Endodermal cell (in vitro differentiated cells): ENCODE results near the gene MICAL3. TPM values are rescaled to one million over a fixed set of nuclear protein-coding genes. Genes with fewer than 3 reads are reported as not detected.

Source experiments
- DNase-seq: peaks from one replicate; pipeline ENCODE4 v3.0.0-alpha.2; 2017
- H3K27ac ChIP-seq: 2 replicates; pipeline ENCODE4 v1.5.1; 2013; ENCODE audit warnings: mild to moderate bottlenecking, low read depth, low read length, moderate library complexity
- H3K27me3 ChIP-seq: 2 replicates; pipeline ENCODE4 v1.6.1; 2013; ENCODE audit warnings: mild to moderate bottlenecking, low read length, moderate library complexity; ENCODE audit not compliant: insufficient read depth, control insufficient read depth, poor library complexity, severe bottlenecking
- H3K36me3 ChIP-seq: 2 replicates; pipeline ENCODE4 v1.7.0; 2013; ENCODE audit warnings: mild to moderate bottlenecking, low read length, moderate library complexity; ENCODE audit not compliant: control insufficient read depth, insufficient read depth
- H3K4me1 ChIP-seq: one replicate; pipeline ENCODE4 v1.7.0; 2013; ENCODE audit warnings: low read length; ENCODE audit not compliant: control insufficient read depth, insufficient read depth
- H3K4me3 ChIP-seq: 2 replicates; pipeline ENCODE4 v1.5.1; 2013; ENCODE audit warnings: mild to moderate bottlenecking, low read length, moderate library complexity
- H3K9ac ChIP-seq: 2 replicates; pipeline ENCODE4 v1.6.1; 2013; ENCODE audit warnings: mild to moderate bottlenecking, low read length, moderate library complexity; ENCODE audit not compliant: poor library complexity, severe bottlenecking; ENCODE audit errors: extremely low read depth
- H3K9me3 ChIP-seq: 2 replicates; pipeline ENCODE4 v1.6.1; 2013; ENCODE audit warnings: mild to moderate bottlenecking, low read length, moderate library complexity; ENCODE audit not compliant: control insufficient read depth
- H3K27ac Mint-ChIP-seq: 2 replicates; pipeline ENCODE4 v1.8.0; 2020; ENCODE audit warnings: mixed read lengths
- H3K27me3 Mint-ChIP-seq: 2 replicates; pipeline ENCODE4 v1.8.0; 2021; ENCODE audit warnings: mild to moderate bottlenecking, mixed read lengths; ENCODE audit not compliant: insufficient read depth
- H3K36me3 Mint-ChIP-seq: 2 replicates; pipeline ENCODE4 v1.8.0; 2020; ENCODE audit warnings: low read depth, mixed read lengths
- H3K4me1 Mint-ChIP-seq: 2 replicates; pipeline ENCODE4 v1.8.0; 2020; ENCODE audit warnings: mixed read lengths
- H3K4me3 Mint-ChIP-seq: 2 replicates; pipeline ENCODE4 v1.8.0; 2020; ENCODE audit warnings: mild to moderate bottlenecking, moderate library complexity, mixed read lengths
- H3K9me3 Mint-ChIP-seq: 2 replicates; pipeline ENCODE4 v1.8.0; 2020; ENCODE audit warnings: mild to moderate bottlenecking, mixed read lengths
- CTCF ChIP-seq: fragments of 200-600 bp; sonication (generic); conservative IDR thresholded peaks from 2 replicates; pipeline ENCODE4 v1.5.0; 2021; ENCODE audit warnings: antibody characterized with exemption, mild to moderate bottlenecking
- WGBS, 2 experiments: methylation state at CpG; one replicate each; pipeline versions ENCODE4 v1.1.5 to v1.1.7; 2013; ENCODE audit warnings: missing lambda C conversion rate in 2 of 2, mixed read lengths in 1 of 2; ENCODE audit not compliant: insufficient coverage in 1 of 2, insufficient read length in 1 of 2; 5-methylcytosine and 5-hydroxymethylcytosine counted together
- total RNA-seq, 2 donors: library from RNA; stranded (reverse); fragmentation: NEBNext Ultra II Directional in 1 of 2; extraction: Animal tissue kit (Norgen Biotek cat#: 25700) in 1 of 2; gene quantifications; 2 replicates in 1 of 2; 3 replicates in 1 of 2; pipeline ENCODE4 v1.2.1, GENCODE V29; 2021

MICAL3 gene
- total RNA-seq, 2 donors from 2014 or later, result 42.8 to 48.1 TPM

- Mint-ChIP-seq H3K4me3 (no peak overlapping the region), H3K36me3 (peaks cover 36% of the 10 kb centered on the region), H3K27me3 (peaks cover 5% of the 10 kb centered on the region), H3K27ac (no peak overlapping the region), H3K4me1 (no peaks in the 10 kb centered on the region), H3K9me3 (no peaks in the 10 kb centered on the region)
- H3K9ac ChIP-seq, result no peak overlapping the region
- no peaks in the 10 kb centered on the region for H3K4me1 ChIP-seq
- DNase-seq, result no peak
- H3K27ac ChIP-seq, result no peak overlapping the region
- H3K4me3 ChIP-seq, result no peak overlapping the region
- no peak for TF ChIP-seq CTCF
- WGBS, 2 experiments, result 93 to 95% methylated on average over 4 to 6 of the region's 6 CpGs
- H3K36me3 ChIP-seq, result peaks cover 33% of the 10 kb centered on the region
- no peaks in the 10 kb centered on the region for H3K9me3 ChIP-seq
- H3K27me3 ChIP-seq, result no peaks in the 10 kb centered on the region
Observed at GRCh38 chr22:17881366-17881765, 143.0 kb downstream of the MICAL3 start.

- WGBS, 2 experiments, result 94% methylated on average over 7 to 10 of the region's 10 CpGs
- Mint-ChIP-seq H3K27ac (no peak overlapping the region), H3K36me3 (peaks cover 33% of the 10 kb centered on the region), H3K9me3 (no peaks in the 10 kb centered on the region), H3K4me1 (no peaks in the 10 kb centered on the region), H3K27me3 (peaks cover 5% of the 10 kb centered on the region), H3K4me3 (no peak overlapping the region)
- H3K36me3 ChIP-seq, result peaks cover 26% of the 10 kb centered on the region
- H3K4me3 ChIP-seq, result no peak overlapping the region
- TF ChIP-seq CTCF, result no peak
- H3K27ac ChIP-seq, result no peak overlapping the region
- H3K9ac ChIP-seq, result no peak overlapping the region
- no peak for DNase-seq
- no peaks in the 10 kb centered on the region for H3K4me1 ChIP-seq
- no peaks in the 10 kb centered on the region for H3K9me3 ChIP-seq
- no peaks in the 10 kb centered on the region for H3K27me3 ChIP-seq
Observed at GRCh38 chr22:17880468-17880867, 143.9 kb downstream of the MICAL3 start.

GRCh38 chr22:17880020-17880419 lies 144.3 kb downstream of the MICAL3 start:
- no peak for DNase-seq
- Histone ChIP-seq H3K4me3 (no peak overlapping the region), H3K9ac (no peak overlapping the region), H3K27me3 (no peaks in the 10 kb centered on the region), H3K4me1 (no peaks in the 10 kb centered on the region), H3K9me3 (no peaks in the 10 kb centered on the region), H3K36me3 (peaks cover 25% of the 10 kb centered on the region), H3K27ac (no peak overlapping the region)
- Mint-ChIP-seq H3K27me3 (peaks cover 5% of the 10 kb centered on the region), H3K4me1 (no peaks in the 10 kb centered on the region), H3K9me3 (no peaks in the 10 kb centered on the region), H3K27ac (no peak overlapping the region), H3K4me3 (no peak overlapping the region), H3K36me3 (peaks cover 34% of the 10 kb centered on the region)
- 89 to 96% methylated on average over 13 to 17 of the region's 17 CpGs for WGBS, 2 experiments
- no peak for TF ChIP-seq CTCF
